GM21825 (cell line): ENCODE data around the gene ARHGEF7.
A peak's percentile ranks its signal among the peaks of the same experiment; 100 is the strongest.
"Not testable (repeated sequence)": the region's sequence is repeated elsewhere in the genome, so short reads cannot be mapped to it uniquely, and the experiment has no call there.

Source experiments
- ATAC-seq: cut with Tn5 transposase; IDR thresholded peaks from one replicate; pipeline ENCODE4 v1.9.1; 2021; ENCODE audit warnings: mild to moderate bottlenecking, moderate library complexity; ENCODE audit not compliant: unreplicated experiment

Gene ARHGEF7

DNA sequence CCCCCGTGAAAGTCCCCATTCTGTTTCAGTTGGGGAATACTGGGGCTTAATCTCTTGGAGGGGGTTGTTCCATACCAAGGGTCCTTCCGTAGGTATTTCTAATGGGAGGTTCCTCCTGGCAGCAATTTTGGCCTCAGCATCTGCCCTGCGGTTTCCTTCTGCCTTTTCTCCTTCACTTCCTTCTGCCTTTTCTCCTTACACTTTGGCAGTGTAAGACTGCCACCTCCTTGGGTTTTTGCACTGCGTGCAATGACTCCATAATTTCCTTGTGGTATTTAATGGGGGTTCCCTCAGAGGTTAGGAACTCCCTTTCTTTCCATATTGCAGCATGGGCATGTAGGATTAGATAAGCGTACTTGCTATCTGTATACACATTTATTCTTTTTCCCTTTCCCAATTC lies 78.1 kb downstream of the ARHGEF7 start:
- ATAC-seq: not testable (repeated sequence)

DNA sequence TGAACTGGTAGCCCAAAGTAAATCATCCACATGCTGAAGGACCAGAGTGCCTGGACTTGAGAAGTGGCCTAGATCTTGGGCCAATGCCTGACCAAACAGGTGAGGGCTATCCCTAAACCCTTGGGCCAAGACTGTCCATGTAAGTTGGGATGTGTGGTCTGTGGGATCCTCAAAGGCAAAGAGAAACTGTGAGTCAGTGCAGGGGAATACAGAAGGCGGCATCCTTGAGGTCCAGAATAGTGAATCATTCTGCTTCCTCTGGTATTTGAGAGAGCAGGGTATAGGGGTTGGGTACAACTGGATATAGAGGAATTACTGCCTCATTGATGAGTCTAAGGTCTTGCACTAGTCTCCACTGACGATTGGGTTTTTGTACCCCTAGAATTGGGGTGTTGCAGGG lies 79.5 kb downstream of the ARHGEF7 start:
- ATAC-seq: not testable (repeated sequence)

DNA sequence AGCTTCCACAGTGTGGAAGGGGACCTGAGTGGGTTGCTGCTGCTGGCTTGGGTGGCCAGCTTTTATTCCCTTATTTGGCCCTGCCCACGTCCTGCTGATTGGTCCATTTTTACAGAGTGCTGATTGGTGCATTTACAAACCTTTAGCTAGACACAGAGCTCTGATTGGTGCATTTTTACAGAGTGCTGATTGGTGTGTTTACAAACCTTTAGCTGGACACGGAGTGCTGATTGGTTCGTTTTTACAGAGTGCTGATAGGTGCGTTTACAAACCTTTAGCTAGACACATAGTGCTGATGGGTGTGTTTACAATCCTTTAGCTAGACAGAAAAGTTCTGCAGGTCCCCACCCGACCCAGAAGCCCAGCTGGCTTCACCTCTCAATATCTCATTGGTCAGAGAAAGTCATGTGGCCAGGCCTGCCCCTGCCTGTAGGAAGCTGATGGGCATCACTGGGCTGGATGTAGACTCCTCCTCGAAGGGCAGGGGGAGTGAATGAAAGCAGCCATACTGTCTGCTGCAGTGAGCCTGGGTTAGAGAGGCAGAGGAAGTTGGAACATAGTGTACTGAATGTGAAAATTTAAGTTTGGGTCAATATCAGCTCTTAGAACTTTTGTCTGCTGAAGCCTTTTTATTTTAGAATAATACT lies 83.7 kb downstream of the ARHGEF7 start:
- not testable (repeated sequence) for ATAC-seq

DNA sequence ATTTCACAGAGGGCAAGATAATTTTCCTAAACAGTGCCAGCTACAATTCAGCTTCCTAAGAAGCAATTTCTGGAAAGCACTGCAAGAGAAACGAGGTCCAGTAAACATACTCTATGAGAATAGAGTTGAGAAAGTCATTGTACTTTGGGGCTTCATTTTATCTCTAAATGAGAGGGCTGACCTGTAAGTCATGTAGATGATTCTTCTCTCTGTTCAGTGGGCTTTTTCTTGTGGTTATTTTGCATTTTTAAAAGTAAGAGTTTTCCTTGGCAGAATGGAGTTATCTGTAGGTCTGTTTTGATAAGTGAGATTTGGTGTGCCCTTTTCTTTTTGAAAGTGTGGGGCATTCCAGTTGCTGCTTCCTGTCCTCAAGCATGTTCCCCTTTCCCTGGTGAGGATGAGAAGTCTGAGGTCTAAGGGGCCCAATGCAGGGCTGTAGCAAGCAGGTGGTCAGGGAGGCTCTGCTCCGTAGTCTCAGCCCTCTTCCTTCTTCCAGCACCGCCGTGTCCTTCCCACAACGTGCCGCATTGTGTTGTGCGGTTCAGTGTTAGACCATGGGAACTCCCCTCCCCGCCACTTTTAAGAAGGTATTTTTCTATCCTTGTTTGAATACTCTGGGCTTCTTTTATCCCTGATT lies 86.3 kb downstream of the ARHGEF7 start:
- peak; percentile 36 for ATAC-seq

DNA sequence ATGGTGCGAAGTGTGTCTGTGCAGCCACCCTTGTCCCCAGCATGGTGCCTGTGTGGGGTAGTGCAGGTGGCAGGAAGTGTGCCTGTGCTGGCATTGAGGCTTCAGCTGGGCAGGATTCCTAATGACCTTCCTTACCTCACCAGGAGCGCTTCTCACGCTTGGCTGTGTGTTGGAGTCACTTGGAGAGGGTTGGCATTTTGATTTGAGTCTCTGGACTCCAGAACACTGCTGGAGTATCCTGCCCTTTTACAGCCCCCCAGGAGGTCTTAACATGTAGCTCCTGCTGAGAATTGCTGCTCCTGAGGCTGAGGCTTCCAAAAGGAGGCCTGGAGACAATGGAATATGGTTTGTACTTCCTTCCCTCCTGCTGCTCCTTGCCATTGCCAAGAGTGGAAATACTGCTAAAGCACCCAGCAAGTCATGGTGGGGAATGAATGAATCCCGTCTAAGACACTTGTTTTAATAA lies 87.1 kb downstream of the ARHGEF7 start:
- no peak for ATAC-seq

DNA sequence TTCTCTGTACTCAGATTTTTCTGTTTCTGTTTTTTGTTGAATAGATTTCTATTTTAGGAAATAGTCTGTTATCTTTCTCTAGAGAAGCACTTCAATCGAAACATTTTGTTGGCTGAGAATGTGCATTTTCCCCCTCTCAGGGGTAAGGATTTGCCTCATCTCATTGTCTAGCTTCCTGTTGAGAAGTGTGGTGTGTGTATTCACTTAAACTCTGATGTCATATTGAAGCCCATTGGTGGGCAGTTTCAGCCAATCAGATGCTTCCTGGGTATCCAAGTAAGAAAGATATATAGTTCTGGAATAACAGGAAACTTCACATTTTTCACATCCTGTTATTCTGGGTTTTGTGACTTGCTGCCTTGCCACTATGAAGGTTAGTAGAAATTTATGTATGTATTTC lies 87.6 kb downstream of the ARHGEF7 start:
- peak; percentile 77 for ATAC-seq

DNA sequence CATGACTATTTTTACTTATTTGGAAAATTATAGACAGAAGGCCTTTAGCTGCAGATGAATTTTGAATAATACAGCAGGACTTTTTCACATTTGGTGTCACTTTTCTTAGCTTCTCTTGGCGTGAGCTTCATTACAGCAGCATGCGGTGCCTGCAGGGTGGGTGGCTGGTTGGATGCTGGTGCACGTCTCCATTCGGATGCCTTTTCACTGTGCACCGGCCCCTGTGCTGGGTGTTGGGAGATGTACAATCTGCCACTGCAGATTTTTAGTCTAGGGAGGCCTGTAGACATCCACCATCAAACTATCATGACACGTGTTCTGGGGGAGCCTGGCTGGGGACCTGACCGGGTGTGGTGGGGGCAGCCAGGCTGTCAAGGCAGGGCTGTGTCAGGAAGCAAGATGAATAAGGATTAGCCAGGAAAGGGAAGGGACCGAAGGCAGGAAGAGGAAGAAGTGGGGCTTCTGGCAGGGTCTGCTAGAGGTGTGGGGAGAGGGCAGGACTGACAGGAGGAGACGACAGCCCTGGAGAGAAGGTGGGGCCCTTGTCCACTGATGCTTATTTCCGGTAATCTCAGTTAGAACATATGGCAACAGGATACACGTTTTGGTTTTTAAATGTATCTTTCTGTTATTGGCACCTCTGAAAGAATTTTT lies 88.8 kb downstream of the ARHGEF7 start:
- no peak for ATAC-seq

DNA sequence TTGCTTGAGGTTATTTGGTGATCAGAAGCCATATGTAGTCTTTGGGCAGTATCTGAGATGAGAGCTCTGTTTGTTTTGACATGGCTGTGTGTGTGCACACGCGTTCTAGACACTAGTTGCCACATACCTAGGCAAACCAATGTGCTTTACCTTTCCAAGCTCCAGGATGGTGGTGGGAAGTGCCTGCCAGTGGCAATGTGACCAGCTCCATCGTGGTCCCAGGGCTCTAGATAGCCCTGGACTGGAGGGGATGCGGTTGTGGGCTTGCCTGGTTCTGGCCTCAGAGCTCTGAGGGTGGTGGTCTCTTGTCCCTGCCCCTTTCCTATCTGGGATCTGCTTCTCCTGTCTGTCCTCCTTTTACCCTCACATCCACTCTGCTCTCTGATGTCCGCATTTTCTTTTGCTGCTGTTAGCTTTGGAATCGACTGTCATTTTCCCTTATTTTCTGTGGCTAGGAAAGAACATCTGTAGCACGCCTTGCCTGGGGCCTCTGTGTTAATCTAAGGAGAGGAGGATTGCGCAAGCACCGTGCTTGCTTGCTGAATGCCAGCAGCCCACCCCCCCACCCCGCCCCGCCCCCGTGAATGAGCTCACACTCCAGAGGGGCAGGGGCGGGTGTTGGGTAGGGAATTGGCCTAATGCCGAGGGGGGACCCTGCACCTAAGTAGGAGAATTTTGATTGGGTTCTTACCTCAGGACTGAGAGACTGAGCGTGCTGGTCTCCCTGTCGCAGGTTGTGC lies 89.5 kb downstream of the ARHGEF7 start:
- no peak for ATAC-seq

DNA sequence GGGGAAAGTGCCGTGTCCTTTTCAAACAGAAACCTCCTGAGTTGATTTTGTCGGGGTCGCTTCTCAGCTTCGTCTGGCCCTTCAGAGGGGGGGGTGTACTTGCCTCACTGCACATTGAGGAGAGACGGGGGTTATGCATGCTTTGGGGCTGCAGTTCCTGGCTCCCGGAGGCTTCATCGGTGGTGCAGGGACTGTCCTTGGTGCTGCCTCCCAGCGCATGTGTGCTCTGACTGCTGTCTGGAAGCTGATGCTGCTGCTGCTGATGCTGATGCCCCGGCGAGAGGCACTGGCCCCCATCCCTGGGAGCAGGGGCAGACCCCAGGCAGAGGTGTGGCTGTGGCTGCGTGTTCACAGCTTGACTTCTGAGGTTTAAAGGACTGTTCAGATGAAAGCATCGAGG lies 91.0 kb downstream of the ARHGEF7 start:
- no peak for ATAC-seq

DNA sequence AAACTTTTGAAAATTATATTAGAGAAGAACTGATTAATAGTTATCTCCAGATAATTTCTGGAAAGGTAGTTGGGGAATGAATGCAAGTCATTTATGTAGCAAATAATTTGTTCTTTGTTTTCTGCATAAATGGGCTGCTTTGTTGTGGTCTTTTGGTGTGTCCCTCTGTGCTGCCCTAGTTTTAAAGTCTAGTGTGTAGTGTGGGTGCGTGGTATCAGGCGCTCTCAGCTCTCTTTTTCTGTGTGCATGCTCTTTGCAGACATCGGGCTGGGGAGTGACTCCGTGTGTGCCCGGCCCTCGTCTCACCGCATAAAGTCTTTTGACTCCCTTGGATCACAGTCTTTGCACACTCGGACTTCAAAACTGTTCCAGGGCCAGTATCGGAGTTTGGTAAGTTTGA lies 94.5 kb downstream of the ARHGEF7 start:
- ATAC-seq: no peak

DNA sequence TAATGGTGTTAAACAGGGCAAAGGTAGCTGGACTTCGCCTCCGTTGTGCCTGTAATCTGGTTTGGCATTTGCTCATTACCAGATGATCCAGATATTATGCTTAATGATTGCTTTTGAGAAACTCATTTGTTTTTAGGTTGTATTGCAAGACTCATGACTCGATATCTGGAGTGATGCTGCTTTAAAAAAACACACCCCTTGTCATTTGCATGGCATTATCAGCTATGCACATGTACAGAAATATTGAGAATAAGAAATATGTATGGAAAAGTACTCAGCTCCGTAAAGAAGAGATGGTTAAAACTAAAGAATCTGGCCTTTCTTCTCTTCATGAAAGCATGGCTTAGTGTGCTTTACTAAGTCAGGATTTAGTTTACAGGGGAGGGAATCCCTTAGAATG lies 95.0 kb downstream of the ARHGEF7 start:
- ATAC-seq: no peak

DNA sequence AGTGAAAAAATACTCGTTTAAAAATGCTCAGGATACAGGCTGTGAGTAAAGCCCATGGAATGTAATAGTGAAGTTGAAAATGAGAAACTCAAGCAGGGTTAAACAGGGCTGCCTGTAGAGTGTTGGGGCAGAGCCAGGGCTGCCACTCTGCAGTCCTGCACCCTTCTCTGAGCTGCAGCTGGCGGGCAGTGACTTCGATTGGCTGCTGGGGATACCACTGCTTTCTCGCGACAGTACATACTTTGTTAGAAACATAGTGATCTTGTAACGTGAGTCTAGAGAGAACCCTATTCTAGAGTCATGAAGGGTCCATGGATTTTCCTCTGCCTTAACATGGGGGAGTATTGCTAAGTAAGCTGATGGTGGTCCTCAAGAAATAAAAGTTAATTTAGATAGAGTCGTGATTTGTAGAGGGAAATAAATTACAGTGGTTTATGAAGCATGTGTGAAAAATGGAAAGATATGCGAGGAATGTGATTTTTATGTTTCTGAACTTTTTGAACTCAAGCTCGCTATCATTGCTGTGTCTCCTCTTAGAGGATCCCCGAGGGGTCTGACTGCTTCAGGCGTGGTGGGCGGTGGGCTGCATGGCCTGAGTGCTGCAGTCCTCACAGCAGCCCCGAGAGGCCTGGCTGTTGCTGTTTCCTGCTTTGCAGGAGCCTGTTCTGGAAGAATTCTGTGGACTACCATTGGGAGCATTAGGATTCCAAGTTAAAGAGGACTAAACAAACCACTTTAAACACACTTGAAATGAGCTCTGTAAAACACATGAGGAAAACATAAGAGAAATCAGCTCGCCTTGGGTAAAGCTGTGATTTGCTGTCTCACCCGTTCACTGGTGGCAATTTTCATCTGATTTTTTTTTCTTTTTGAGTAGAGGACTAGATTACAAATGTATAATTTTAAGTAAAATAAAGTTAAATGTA lies 95.7 kb downstream of the ARHGEF7 start:
- no peak for ATAC-seq

DNA sequence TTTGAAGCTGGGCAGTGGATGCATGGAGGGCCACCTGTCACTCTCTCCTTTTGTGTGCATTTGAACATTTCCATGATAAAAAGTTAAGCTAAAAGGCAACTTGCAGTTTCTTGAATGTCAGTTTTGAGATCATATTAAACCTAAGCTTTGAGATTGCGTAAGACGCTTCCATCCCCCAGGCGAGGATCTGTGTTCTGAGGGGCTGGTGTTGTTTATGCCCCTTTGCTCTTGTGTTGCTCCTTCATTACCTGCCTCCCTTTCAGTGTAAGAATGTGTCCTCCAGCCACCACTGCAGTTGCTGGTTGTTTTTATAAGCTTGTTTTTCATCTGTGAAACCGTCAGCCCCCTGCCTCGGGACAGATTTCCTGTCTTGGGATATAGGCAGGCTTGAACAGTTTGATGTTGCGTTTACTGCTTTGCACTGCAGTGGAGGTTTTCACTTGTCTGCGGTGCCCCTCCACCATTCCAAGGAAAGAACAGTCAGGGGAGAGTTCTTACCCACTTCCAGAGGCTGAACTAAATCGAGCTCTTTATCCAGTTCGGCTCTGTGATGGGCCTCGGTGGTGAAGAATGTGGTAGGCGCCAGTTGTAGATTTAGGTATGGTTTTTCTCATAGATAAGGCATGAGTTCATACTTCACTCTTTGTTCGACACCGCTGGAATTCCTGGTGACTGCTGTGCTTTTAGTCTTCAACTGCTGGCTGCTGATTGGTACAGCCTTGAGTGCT lies 96.8 kb downstream of the ARHGEF7 start:
- no peak for ATAC-seq

DNA sequence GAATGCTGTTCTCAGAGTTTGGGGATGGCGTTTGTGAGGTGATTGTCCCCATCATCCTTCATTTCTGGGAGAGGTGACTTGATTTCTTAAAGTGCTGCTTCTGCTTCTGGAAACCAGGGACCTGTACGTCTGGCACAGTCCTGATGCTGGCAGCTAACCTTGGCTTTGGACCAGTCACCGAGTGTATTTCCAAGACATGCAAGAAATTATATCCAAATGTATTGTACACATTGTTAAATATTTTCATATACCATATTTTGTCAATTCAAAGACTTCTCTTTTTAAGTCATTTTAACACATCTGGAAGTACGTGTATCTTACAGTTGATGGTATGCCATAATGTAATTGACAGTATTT lies 97.4 kb downstream of the ARHGEF7 start:
- ATAC-seq: no peak

DNA sequence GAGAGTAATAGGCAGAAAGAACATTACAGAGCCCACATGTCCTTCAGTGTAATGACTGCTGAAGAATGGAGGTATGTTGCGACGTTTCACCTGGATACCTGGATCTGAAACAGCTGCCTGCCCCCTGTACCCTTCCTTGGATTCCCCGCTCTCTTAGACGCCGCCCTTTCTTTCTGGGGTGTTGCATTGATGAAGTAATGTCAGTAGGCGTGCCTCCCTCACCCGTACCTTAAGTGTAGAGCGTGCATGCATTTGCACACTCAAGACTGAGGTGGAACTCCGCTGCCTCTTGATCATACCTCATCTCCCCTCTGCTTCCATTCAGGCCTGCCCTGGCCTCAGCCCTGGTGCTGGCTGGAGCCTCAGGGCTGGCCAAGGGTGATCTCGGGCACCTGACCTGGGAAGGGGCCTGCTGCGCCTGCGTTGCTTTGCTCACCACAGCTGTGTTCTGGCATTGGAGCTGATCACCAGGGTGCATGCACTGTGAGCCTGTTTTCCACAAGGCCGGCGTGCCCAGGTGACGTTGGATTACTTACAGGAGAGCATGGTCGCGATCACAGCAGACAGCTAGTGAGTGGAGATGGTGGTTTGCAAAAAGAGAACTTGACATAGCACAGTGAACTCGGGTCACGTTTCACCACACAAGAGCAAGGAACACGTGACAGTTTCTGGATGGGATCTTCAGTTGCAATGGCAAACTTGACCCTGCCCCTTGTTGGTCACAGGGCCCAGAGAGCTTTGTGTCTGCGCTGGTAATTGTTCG lies 99.0 kb downstream of the ARHGEF7 start:
- no peak for ATAC-seq

DNA sequence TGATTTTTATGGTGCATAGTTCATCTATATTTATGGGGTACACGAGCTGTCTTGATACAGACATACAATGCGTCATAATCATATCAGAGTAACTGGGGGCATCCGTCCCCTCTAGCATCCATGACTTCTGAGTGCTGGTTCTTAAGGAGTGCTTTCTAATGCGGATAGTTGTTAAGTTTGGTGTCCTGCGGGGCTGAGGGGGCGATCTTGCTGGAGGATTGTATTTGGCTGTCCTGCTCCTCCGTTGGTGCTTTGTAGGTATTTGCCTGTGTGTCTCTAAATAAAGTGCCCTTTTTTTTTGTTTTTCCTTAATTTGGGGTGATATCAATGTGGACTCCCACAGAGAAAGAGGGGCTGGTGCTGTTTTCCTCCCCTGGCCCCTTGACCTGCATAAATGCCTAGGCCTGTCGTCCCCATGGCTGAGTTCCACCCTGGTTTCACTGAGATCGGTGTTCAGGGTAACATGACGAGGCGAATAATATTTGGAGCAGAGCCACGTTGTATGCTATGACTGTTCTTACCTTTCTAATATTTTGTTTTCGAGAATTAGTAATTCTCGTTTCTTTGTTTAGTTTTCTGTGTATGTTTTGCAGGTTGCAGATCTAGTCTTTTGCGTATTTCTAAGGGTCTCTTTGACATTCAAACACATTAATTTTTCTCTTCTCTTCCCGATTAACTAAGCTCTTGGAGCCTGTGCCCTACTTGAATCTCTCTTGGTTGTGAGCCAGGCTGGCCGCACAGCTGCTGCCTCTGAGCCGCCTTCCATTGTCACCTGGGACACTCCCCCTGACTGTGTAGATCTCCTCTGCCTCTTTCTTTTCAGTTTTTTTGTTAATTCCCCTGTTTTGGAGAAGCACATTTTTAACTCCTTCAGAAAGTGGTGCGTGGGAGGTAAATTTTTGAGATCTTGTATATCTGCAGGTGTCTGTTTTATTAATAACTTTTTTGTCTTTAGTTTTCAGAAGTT lies 100.3 kb downstream of the ARHGEF7 start:
- no peak for ATAC-seq

DNA sequence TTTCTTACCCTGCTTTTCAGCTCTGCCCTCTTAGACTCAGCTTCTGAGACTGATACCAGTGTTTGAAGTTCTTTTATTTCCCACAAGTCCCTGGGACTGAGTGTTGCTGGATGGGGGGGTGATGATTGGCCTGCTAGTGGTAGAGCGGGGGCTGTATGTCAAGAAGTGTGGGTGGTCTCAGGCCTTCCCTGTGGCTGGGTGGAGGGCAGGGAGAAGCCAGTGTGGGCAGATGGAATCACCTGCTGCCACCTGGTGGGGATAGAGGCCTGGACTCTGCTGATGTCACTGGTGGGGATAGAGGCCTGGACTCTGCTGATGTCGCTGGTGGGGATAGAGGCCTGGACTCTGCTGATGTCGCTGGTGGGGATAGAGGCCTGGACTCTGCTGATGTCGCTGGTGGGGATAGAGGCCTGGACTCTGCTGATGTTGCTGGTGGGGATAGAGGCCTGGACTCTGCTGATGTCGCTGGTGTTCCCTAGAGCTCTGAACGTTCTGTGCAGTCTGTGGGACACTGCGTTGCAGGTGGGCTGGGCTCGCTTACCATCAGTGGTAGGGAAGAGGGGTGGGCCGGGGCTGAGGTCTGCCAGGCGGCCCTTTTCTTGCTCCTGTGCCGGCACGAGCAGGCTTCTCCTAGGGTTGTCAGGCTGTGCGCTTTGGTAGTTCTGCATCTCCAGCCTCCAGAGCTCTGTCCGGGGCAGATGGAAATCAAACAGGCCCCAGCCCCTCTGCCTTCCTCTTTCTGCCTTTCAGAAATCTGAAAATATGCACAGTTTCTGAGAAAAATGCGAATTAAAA lies 101.3 kb downstream of the ARHGEF7 start:
- no peak for ATAC-seq
